GM12878 (cell line): Measurements from ENCODE around the gene SUFU.

Experiments used
- FOXM1 ChIP-seq: IDR thresholded peaks from 2 replicates; pipeline ENCODE4 v1.6.1; 2012; ENCODE audit warnings: low read depth, mild to moderate bottlenecking, inconsistent platforms, low read length, moderate library complexity
- HCFC1 ChIP-seq: fragments of 150-350 bp; IDR thresholded peaks from 2 replicates; pipeline ENCODE4 v1.6.1; 2014; ENCODE audit warnings: low read length
- POLR2AphosphoS5 ChIP-seq: IDR thresholded peaks from 2 replicates; pipeline ENCODE4 v1.6.1; 2011; ENCODE audit warnings: mild to moderate bottlenecking, low read length, inconsistent platforms
- SIN3A ChIP-seq: IDR thresholded peaks from 2 replicates; pipeline ENCODE4 v1.6.1; 2012; ENCODE audit warnings: low read depth, low read length, improper control_type of control experiment
- SMC3 ChIP-seq: IDR thresholded peaks from 2 replicates; pipeline ENCODE4 v1.6.1; 2011; ENCODE audit warnings: low read length, improper control_type of control experiment, borderline replicate concordance
- TAF1 ChIP-seq: IDR thresholded peaks from 2 replicates; pipeline ENCODE4 v1.6.1; 2011; ENCODE audit warnings: mild to moderate bottlenecking, low read depth, low read length, borderline replicate concordance
- TF ChIP-seq, protein P1 (sequence below), 3 experiments: IDR thresholded peaks in 2 of 3; conservative IDR thresholded peaks in 1 of 3; 2 replicates each; pipeline ENCODE4 v1.5.1; 2011; ENCODE audit warnings: low read depth in 3 of 3, low read length in 3 of 3, mild to moderate bottlenecking in 3 of 3, control low read depth in 2 of 3, moderate library complexity in 2 of 3, inconsistent platforms in 1 of 3, mixed read lengths in 1 of 3; ENCODE audit not compliant: control insufficient read depth in 2 of 3, insufficient read depth in 1 of 3; ENCODE audit errors: extremely low read depth in 1 of 3
- TF ChIP-seq, protein P2 (sequence below): fragments of 450-650 bp; IDR thresholded peaks from 2 replicates; pipeline ENCODE4 v1.6.1; 2016; ENCODE audit warnings: mild to moderate bottlenecking, moderate library complexity, borderline replicate concordance

DNA sequence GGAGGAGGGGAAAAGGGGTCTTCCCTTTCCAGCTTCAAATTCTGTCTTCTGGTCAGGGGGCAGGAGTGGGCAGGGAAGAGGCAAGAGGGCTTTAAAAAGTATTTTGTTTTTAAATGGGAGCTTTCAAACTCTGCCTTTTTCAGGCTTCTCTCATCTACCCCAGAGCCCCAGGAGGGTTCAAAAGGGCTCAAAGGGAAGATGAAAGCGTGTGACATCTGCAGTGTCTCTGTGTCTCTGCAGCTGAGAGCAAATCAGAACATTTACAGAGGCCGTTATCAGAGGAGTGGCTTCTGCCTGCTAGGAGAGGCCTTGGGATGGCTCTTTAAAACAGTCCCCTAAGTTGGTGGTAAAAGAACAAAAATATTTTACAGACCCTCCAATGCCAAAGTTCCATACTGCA lies 170.8 kb downstream of the SUFU start:
- TF ChIP-seq, protein P1, sequence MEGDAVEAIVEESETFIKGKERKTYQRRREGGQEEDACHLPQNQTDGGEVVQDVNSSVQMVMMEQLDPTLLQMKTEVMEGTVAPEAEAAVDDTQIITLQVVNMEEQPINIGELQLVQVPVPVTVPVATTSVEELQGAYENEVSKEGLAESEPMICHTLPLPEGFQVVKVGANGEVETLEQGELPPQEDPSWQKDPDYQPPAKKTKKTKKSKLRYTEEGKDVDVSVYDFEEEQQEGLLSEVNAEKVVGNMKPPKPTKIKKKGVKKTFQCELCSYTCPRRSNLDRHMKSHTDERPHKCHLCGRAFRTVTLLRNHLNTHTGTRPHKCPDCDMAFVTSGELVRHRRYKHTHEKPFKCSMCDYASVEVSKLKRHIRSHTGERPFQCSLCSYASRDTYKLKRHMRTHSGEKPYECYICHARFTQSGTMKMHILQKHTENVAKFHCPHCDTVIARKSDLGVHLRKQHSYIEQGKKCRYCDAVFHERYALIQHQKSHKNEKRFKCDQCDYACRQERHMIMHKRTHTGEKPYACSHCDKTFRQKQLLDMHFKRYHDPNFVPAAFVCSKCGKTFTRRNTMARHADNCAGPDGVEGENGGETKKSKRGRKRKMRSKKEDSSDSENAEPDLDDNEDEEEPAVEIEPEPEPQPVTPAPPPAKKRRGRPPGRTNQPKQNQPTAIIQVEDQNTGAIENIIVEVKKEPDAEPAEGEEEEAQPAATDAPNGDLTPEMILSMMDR (IDR thresholded peaks at IDR 0.05 in 2 of 3, conservative IDR thresholded peaks at IDR 0.05 in 1 of 3; ENCODE audit: control insufficient read depth in 2 of 3, extremely low read depth in 1 of 3, insufficient read depth in 1 of 3, low read depth in 3 of 3, low read length in 3 of 3), result no peak
- no peak for TF ChIP-seq SIN3A
- TF ChIP-seq, protein P2, sequence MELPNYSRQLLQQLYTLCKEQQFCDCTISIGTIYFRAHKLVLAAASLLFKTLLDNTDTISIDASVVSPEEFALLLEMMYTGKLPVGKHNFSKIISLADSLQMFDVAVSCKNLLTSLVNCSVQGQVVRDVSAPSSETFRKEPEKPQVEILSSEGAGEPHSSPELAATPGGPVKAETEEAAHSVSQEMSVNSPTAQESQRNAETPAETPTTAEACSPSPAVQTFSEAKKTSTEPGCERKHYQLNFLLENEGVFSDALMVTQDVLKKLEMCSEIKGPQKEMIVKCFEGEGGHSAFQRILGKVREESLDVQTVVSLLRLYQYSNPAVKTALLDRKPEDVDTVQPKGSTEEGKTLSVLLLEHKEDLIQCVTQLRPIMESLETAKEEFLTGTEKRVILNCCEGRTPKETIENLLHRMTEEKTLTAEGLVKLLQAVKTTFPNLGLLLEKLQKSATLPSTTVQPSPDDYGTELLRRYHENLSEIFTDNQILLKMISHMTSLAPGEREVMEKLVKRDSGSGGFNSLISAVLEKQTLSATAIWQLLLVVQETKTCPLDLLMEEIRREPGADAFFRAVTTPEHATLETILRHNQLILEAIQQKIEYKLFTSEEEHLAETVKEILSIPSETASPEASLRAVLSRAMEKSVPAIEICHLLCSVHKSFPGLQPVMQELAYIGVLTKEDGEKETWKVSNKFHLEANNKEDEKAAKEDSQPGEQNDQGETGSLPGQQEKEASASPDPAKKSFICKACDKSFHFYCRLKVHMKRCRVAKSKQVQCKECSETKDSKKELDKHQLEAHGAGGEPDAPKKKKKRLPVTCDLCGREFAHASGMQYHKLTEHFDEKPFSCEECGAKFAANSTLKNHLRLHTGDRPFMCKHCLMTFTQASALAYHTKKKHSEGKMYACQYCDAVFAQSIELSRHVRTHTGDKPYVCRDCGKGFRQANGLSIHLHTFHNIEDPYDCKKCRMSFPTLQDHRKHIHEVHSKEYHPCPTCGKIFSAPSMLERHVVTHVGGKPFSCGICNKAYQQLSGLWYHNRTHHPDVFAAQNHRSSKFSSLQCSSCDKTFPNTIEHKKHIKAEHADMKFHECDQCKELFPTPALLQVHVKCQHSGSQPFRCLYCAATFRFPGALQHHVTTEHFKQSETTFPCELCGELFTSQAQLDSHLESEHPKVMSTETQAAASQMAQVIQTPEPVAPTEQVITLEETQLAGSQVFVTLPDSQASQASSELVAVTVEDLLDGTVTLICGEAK, result no peak
- TF ChIP-seq FOXM1, result no peak
- no peak for TF ChIP-seq POLR2AphosphoS5
- TF ChIP-seq TAF1, result no peak
- TF ChIP-seq HCFC1, result no peak
- TF ChIP-seq SMC3, result no peak
